Measurements from ENCODE around the gene ST7. TPM values are rescaled to one million over a fixed set of nuclear protein-coding genes. Genes with fewer than 3 reads are reported as not detected.
"Not testable (repeated sequence)": the region's sequence is repeated elsewhere in the genome, so short reads cannot be mapped to it uniquely, and the experiment has no call there.

ST7 gene
- total and polyA plus RNA-seq, 7 experiments from 2014 or later, result 2.1 to 6.4 (median 4.1) TPM

- H3K27me3 Mint-ChIP-seq, result peaks cover 0 to 43% (median 0%) of the 10 kb centered on the region in 5 donors
- ATAC-seq (no peak), DNase-seq (no peak)
- H3K27ac Mint-ChIP-seq, result no peak overlapping the region
- H3K36me3 Mint-ChIP-seq, result peaks cover 0 to 3% (median 0%) of the 10 kb centered on the region in 5 donors
- no peak overlapping the region for H3K4me3 Mint-ChIP-seq
- intact Hi-C loops (cut with micrococcal nuclease), result no loop called here
- POLR2A ChIA-PET, result no interaction called here
- Histone ChIP-seq H3K9me3 (ENCODE audit: control insufficient read depth in 2 of 3, low read length in 3 of 3) (no peaks in the 10 kb centered on the region), H3K4me3 (ENCODE audit: low read length) (no peak overlapping the region), H3K27me3 (ENCODE audit: control insufficient read depth in 2 of 2, insufficient read depth in 2 of 2, low read length in 2 of 2) (no peaks in the 10 kb centered on the region), H3K4me1 (ENCODE audit: control insufficient read depth in 2 of 2, insufficient read depth in 2 of 2, low read length in 2 of 2) (peaks cover 0 to 3% of the 10 kb centered on the region in 2 donors), H3K27ac (ENCODE audit: low read depth, low read length) (no peak overlapping the region), H3K36me3 (ENCODE audit: control insufficient read depth in 2 of 3, insufficient read depth in 3 of 3, low read length in 3 of 3) (no peaks in the 10 kb centered on the region)
- no peaks in the 10 kb centered on the region for H3K9me3 Mint-ChIP-seq
- CTCF ChIA-PET, result interaction anchor here (0.6 to 8.5 kb wide), 7 partner anchors 11 to 187 kb away, joined by 3 to 68 read pairs (median 4); no protein-coding TSS in a partner anchor
- peaks cover 0 to 4% (median under 1%) of the 10 kb centered on the region in 7 donors for H3K4me1 Mint-ChIP-seq
Measured at GRCh38 chr7:117116211-117116610, 162.9 kb downstream of the ST7 start.

- Histone ChIP-seq H3K4me3 (ENCODE audit: low read length) (no peak overlapping the region), H3K27me3 (ENCODE audit: control insufficient read depth in 2 of 2, insufficient read depth in 2 of 2, low read length in 2 of 2) (no peaks in the 10 kb centered on the region), H3K27ac (ENCODE audit: low read depth, low read length) (no peak overlapping the region), H3K4me1 (ENCODE audit: control insufficient read depth in 2 of 2, insufficient read depth in 2 of 2, low read length in 2 of 2) (no peaks in the 10 kb centered on the region), H3K36me3 (ENCODE audit: control insufficient read depth in 2 of 3, insufficient read depth in 3 of 3, low read length in 3 of 3) (no peaks in the 10 kb centered on the region), H3K9me3 (ENCODE audit: control insufficient read depth in 2 of 3, low read length in 3 of 3) (no peaks in the 10 kb centered on the region)
- CTCF ChIA-PET, result interaction anchor here (1.9 to 8.5 kb wide), 3 partner anchors 10 to 132 kb away, joined by 6 to 68 read pairs (median 8); no protein-coding TSS in a partner anchor
- DNase-seq (no peak), ATAC-seq (no peak)
- H3K27me3 Mint-ChIP-seq, result peaks cover 0 to 41% (median 0%) of the 10 kb centered on the region in 5 donors
- H3K36me3 Mint-ChIP-seq, result peaks cover 0 to 3% (median 0%) of the 10 kb centered on the region in 5 donors
- no peaks in the 10 kb centered on the region for H3K9me3 Mint-ChIP-seq
- H3K27ac Mint-ChIP-seq, result no peak overlapping the region
- H3K4me1 Mint-ChIP-seq, result no peaks in the 10 kb centered on the region
- POLR2A ChIA-PET, result interaction anchor here (0.6 kb wide), 1 partner anchor 54 kb away, joined by 4 read pairs; no protein-coding TSS in a partner anchor
- intact Hi-C loops (cut with micrococcal nuclease), result no loop called here
- H3K4me3 Mint-ChIP-seq, result no peak overlapping the region
Measured at GRCh38 chr7:117117172-117117571, 163.9 kb downstream of the ST7 start.

DNA sequence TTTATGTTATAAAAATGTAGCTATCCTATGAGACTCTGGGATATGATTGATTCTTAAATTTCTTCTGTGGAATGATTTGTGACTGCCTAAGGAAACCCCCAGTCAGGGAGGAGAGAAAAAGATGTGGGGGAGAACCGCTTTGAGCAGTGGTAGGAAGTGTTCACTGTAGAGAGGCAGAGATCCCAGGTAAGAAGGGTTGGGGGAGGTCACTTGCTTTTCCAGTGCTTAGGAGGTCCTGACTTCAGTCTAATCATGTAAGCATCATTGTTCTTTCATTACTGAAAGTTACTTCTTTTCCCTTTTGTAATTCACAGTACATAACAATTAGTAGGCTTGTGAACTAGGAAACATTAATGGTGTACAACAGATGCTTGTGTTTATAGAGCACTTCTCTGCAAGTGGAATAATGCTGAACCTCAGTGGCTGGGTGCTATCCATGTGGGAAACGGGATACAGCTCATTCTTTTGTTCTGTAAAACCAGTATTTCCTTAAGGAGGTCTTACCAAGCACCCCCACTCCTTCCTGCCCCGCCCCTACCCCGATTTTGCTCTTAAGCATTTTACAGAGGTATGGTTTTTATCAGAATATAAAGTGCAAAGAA lies 165.4 kb downstream of the ST7 start:
- H3K36me3 Mint-ChIP-seq, result peaks cover 0 to 3% (median 0%) of the 10 kb centered on the region in 5 donors
- Histone ChIP-seq H3K27me3 (ENCODE audit: control insufficient read depth in 2 of 2, insufficient read depth in 2 of 2, low read length in 2 of 2) (no peaks in the 10 kb centered on the region), H3K36me3 (ENCODE audit: control insufficient read depth in 2 of 3, insufficient read depth in 3 of 3, low read length in 3 of 3) (no peaks in the 10 kb centered on the region), H3K9me3 (ENCODE audit: control insufficient read depth in 2 of 3, low read length in 3 of 3) (no peaks in the 10 kb centered on the region), H3K4me1 (ENCODE audit: control insufficient read depth in 2 of 2, insufficient read depth in 2 of 2, low read length in 2 of 2) (no peaks in the 10 kb centered on the region), H3K4me3 (ENCODE audit: low read length) (no peak overlapping the region), H3K27ac (ENCODE audit: low read depth, low read length) (no peak overlapping the region)
- ATAC-seq (no peak), DNase-seq (no peak)
- H3K27ac Mint-ChIP-seq, result no peak overlapping the region
- H3K27me3 Mint-ChIP-seq, result peaks cover 0 to 27% (median 0%) of the 10 kb centered on the region in 5 donors
- no peaks in the 10 kb centered on the region for H3K9me3 Mint-ChIP-seq
- ChIA-PET POLR2A (no interaction called here), CTCF (interaction anchor here (0.6 to 8.5 kb wide), 8 partner anchors 9 to 189 kb away, joined by 3 to 68 read pairs (median 4); no protein-coding TSS in a partner anchor)
- H3K4me3 Mint-ChIP-seq, result no peak overlapping the region
- intact Hi-C loops (cut with micrococcal nuclease), result loop anchor here (1.0 kb wide), 3 partner anchors 133 to 945 kb away; no protein-coding TSS in a partner anchor
- no peaks in the 10 kb centered on the region for H3K4me1 Mint-ChIP-seq

GRCh38 chr7:117119192-117119924 lies 166.1 kb downstream of the ST7 start:
- H3K4me1 ChIP-seq (ENCODE audit: control insufficient read depth in 2 of 2, insufficient read depth in 2 of 2, low read length in 2 of 2), result no peaks in the 10 kb centered on the region
- POLR2A ChIA-PET, result no interaction called here
- no peaks in the 10 kb centered on the region for H3K36me3 ChIP-seq (ENCODE audit: control insufficient read depth in 2 of 3, insufficient read depth in 3 of 3, low read length in 3 of 3)
- ATAC-seq (peak; percentile 78), DNase-seq (peak; percentile 43 to 78 (median 69))
- CTCF ChIA-PET, result interaction anchor here (0.6 to 8.5 kb wide), 12 partner anchors 8 to 190 kb away, joined by 3 to 68 read pairs (median 4); no protein-coding TSS in a partner anchor
- H3K9me3 Mint-ChIP-seq, result no peaks in the 10 kb centered on the region
- no peaks in the 10 kb centered on the region for H3K4me1 Mint-ChIP-seq
- peaks cover 0 to 27% (median 0%) of the 10 kb centered on the region in 5 donors for H3K27me3 Mint-ChIP-seq
- H3K9me3 ChIP-seq (ENCODE audit: control insufficient read depth in 2 of 3, low read length in 3 of 3), result no peaks in the 10 kb centered on the region
- H3K27ac Mint-ChIP-seq, result no peak overlapping the region
- H3K27me3 ChIP-seq (ENCODE audit: control insufficient read depth in 2 of 2, insufficient read depth in 2 of 2, low read length in 2 of 2), result no peaks in the 10 kb centered on the region
- peaks cover 0 to 3% (median 0%) of the 10 kb centered on the region in 5 donors for H3K36me3 Mint-ChIP-seq
- no peak overlapping the region for H3K4me3 ChIP-seq (ENCODE audit: low read length)
- no peak overlapping the region for H3K27ac ChIP-seq (ENCODE audit: low read depth, low read length)
- intact Hi-C loops (cut with micrococcal nuclease), result loop anchor here (1.0 kb wide), 3 partner anchors 134 to 946 kb away; no protein-coding TSS in a partner anchor
- no peak overlapping the region for H3K4me3 Mint-ChIP-seq

- H3K9me3 Mint-ChIP-seq; intact Hi-C loops (cut with micrococcal nuclease); H3K4me1 Mint-ChIP-seq; H3K36me3 Mint-ChIP-seq; H3K4me1 ChIP-seq (ENCODE audit: control insufficient read depth in 2 of 2, insufficient read depth in 2 of 2, low read length in 2 of 2); DNase-seq; H3K4me3 Mint-ChIP-seq; H3K27ac Mint-ChIP-seq; H3K4me3 ChIP-seq (ENCODE audit: low read length); H3K9me3 ChIP-seq (ENCODE audit: control insufficient read depth in 2 of 3, low read length in 3 of 3); POLR2A ChIA-PET; H3K27me3 ChIP-seq (ENCODE audit: control insufficient read depth in 2 of 2, insufficient read depth in 2 of 2, low read length in 2 of 2); ATAC-seq; H3K27ac ChIP-seq (ENCODE audit: low read depth, low read length); H3K36me3 ChIP-seq (ENCODE audit: control insufficient read depth in 2 of 3, insufficient read depth in 3 of 3, low read length in 3 of 3): not testable (repeated sequence)
- CTCF ChIA-PET, result interaction anchor here (0.5 to 8.5 kb wide), 10 partner anchors 19 to 200 kb away, joined by 3 to 68 read pairs (median 4); no protein-coding TSS in a partner anchor
- H3K27me3 Mint-ChIP-seq, result peaks cover 0 to 25% (median 0%) of the 10 kb centered on the region in 5 donors
Measured at GRCh38 chr7:117120321-117120720, 167.0 kb downstream of the ST7 start.

DNA sequence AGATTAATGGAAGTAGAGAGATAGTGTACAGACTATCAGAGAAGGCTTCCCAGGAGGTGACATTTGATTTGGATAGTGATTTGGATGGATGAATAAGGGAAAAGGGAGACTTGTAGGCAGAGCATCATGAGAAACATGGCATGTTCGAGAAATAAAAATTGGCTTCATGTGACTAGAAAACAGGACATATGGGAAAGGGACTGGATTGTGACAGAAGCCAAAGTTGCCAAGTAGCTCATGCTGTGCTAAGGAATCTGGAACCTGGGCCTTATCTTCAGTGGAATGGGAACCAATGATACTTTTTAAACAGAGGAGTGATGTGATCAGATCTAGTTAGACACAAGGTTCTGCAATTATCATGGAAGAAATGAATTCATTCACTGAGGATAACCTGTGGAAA lies 168.7 kb downstream of the ST7 start:
- DNase-seq; ATAC-seq; H3K4me1 ChIP-seq (ENCODE audit: control insufficient read depth in 2 of 2, insufficient read depth in 2 of 2, low read length in 2 of 2); H3K4me1 Mint-ChIP-seq; H3K9me3 Mint-ChIP-seq; H3K27ac ChIP-seq (ENCODE audit: low read depth, low read length); H3K4me3 ChIP-seq (ENCODE audit: low read length); H3K9me3 ChIP-seq (ENCODE audit: control insufficient read depth in 2 of 3, low read length in 3 of 3); H3K36me3 ChIP-seq (ENCODE audit: control insufficient read depth in 2 of 3, insufficient read depth in 3 of 3, low read length in 3 of 3); intact Hi-C loops (cut with micrococcal nuclease); H3K27me3 ChIP-seq (ENCODE audit: control insufficient read depth in 2 of 2, insufficient read depth in 2 of 2, low read length in 2 of 2); POLR2A ChIA-PET; H3K36me3 Mint-ChIP-seq; H3K4me3 Mint-ChIP-seq: not testable (repeated sequence)
- peaks cover 0 to 20% (median 0%) of the 10 kb centered on the region in 5 donors for H3K27me3 Mint-ChIP-seq
- CTCF ChIA-PET, result interaction anchor here (1.2 to 8.5 kb wide), 5 partner anchors 113 to 194 kb away, joined by 3 to 68 read pairs (median 8); no protein-coding TSS in a partner anchor
- peak overlapping the region in 1 of 9 donors; percentile 22 for H3K27ac Mint-ChIP-seq

All from naive thymus-derived CD4-positive, alpha-beta T cell (primary cell).